IMR-90 (cell line): Measurements from ENCODE around the gene DNAH5. TPM values are rescaled to one million over a fixed set of nuclear protein-coding genes. Genes with fewer than 3 reads are reported as not detected.

Experiments used
- ATAC-seq: fragments of 200-7000 bp; cut with Tn5 transposase; 2 replicates; pipeline ENCODE4 v1.9.1; 2020; ENCODE audit warnings: low read depth, mild to moderate bottlenecking, moderate library complexity
- BruUV-seq: library from RNA; stranded (reverse); fragments of 400-500 nt; replicated peaks from 2 replicates; lab custom pipeline; 2021; lab: Mats Ljungman, UMichigan
- CTCF ChIA-PET: fragments of 300-600 bp; formaldehyde crosslinking; extraction: SDS; loops from one replicate; lab custom pipeline; 2021; ENCODE audit warnings: antibody characterized with exemption; lab: Yijun Ruan, JAX
- POLR2A ChIA-PET: fragments of 300-600 bp; sonication (Branson Sonifier 250); formaldehyde crosslinking; loops from one replicate; lab custom pipeline; 2022; ENCODE audit warnings: antibody characterized with exemption; ENCODE audit not compliant: unreplicated experiment; lab: Charles Lee
- DNase-seq: peaks from one replicate; pipeline ENCODE4 v3.0.0; 2013
- H2AFZ ChIP-seq: replicated peaks from 2 replicates; pipeline ENCODE3; 2013; ENCODE audit warnings: low read length, mild to moderate bottlenecking; ENCODE audit not compliant: poor library complexity
- H2AK5ac ChIP-seq: 2 replicates; pipeline ENCODE4 v1.6.1; 2013; ENCODE audit warnings: low read depth, low read length, inconsistent platforms
- H2AK9ac ChIP-seq: replicated peaks from 2 replicates; pipeline ENCODE3; 2013; ENCODE audit warnings: mild to moderate bottlenecking, low read depth, low read length, moderate library complexity; ENCODE audit not compliant: poor library complexity
- H2BK120ac ChIP-seq: 2 replicates; pipeline ENCODE4 v1.6.1; 2013; ENCODE audit warnings: low read depth, low read length, inconsistent platforms
- H2BK15ac ChIP-seq: 3 replicates; pipeline ENCODE4 v1.6.1; 2013; ENCODE audit warnings: low read depth, low read length, inconsistent platforms
- H2BK20ac ChIP-seq: 2 replicates; pipeline ENCODE4 v1.6.1; 2013; ENCODE audit warnings: low read depth, mild to moderate bottlenecking, inconsistent platforms, low read length, moderate library complexity
- H2BK5ac ChIP-seq: 2 replicates; pipeline ENCODE4 v1.6.1; 2013; ENCODE audit warnings: mild to moderate bottlenecking, low read depth, low read length, inconsistent platforms; ENCODE audit not compliant: poor library complexity, severe bottlenecking
- H3K14ac ChIP-seq: replicated peaks from 2 replicates; pipeline ENCODE4 v1.6.1; 2013; ENCODE audit warnings: low read depth, low read length, inconsistent platforms
- H3K18ac ChIP-seq: 2 replicates; pipeline ENCODE4 v1.6.1; 2013; ENCODE audit warnings: low read depth, low read length, control low read depth
- H3K23ac ChIP-seq: 2 replicates; pipeline ENCODE4 v1.6.1; 2013; ENCODE audit warnings: low read depth, low read length, inconsistent platforms
- H3K27ac ChIP-seq: 2 replicates; pipeline ENCODE4 v1.5.1; 2013; ENCODE audit warnings: mild to moderate bottlenecking, control low read depth, low read length; ENCODE audit not compliant: insufficient read depth
- H3K27me3 ChIP-seq: 2 replicates; pipeline ENCODE4 v1.6.1; 2013; ENCODE audit warnings: low read length; ENCODE audit not compliant: control insufficient read depth, insufficient read depth
- H3K36me3 ChIP-seq: 2 replicates; pipeline ENCODE4 v1.6.1; 2013; ENCODE audit warnings: low read length, mixed read lengths; ENCODE audit not compliant: control insufficient read depth, insufficient read depth
- H3K4ac ChIP-seq: 2 replicates; pipeline ENCODE4 v1.6.1; 2013; ENCODE audit warnings: low read depth, low read length, inconsistent platforms
- H3K4me1 ChIP-seq: 2 replicates; pipeline ENCODE4 v1.6.1; 2013; ENCODE audit warnings: low read length, mixed read lengths; ENCODE audit not compliant: control insufficient read depth, insufficient read depth
- H3K4me2 ChIP-seq: 2 replicates; pipeline ENCODE4 v1.6.1; 2013; ENCODE audit warnings: low read depth, mild to moderate bottlenecking, control low read depth, low read length, moderate library complexity
- H3K4me3 ChIP-seq: 2 replicates; pipeline ENCODE4 v1.5.1; 2013; ENCODE audit warnings: low read depth, mild to moderate bottlenecking, control low read depth, low read length, moderate library complexity; ENCODE audit not compliant: insufficient read depth
- H3K56ac ChIP-seq: 2 replicates; pipeline ENCODE4 v1.6.1; 2013; ENCODE audit warnings: low read length, inconsistent platforms; ENCODE audit not compliant: insufficient read depth; ENCODE audit errors: extremely low read depth
- H3K79me1 ChIP-seq, 2 experiments: 2 replicates each; pipeline ENCODE4 v1.6.1; 2013; ENCODE audit warnings: low read length in 2 of 2, inconsistent platforms in 1 of 2, low read depth in 1 of 2
- H3K9ac ChIP-seq: 2 replicates; pipeline ENCODE4 v1.6.1; 2013; ENCODE audit warnings: low read depth, low read length, control low read depth
- H3K9me1 ChIP-seq: 2 replicates; pipeline ENCODE4 v1.6.1; 2013; ENCODE audit warnings: low read length, inconsistent platforms; ENCODE audit not compliant: insufficient read depth
- H3K9me3 ChIP-seq: 2 replicates; pipeline ENCODE4 v1.6.1; 2013; ENCODE audit warnings: low read length; ENCODE audit not compliant: control insufficient read depth, insufficient read depth
- H4K20me1 ChIP-seq: 2 replicates; pipeline ENCODE4 v1.6.1; 2013; ENCODE audit warnings: low read length, inconsistent platforms; ENCODE audit not compliant: insufficient read depth
- H4K5ac ChIP-seq: 2 replicates; pipeline ENCODE4 v1.6.1; 2013; ENCODE audit warnings: mild to moderate bottlenecking, low read depth, low read length, control low read depth
- H4K8ac ChIP-seq, 2 experiments: 2 replicates each; pipeline ENCODE4 v1.6.1; 2013; ENCODE audit warnings: low read depth in 2 of 2, low read length in 2 of 2, control low read depth in 1 of 2, inconsistent platforms in 1 of 2
- H4K91ac ChIP-seq: 2 replicates; pipeline ENCODE4 v1.6.1; 2013; ENCODE audit warnings: low read depth, low read length, inconsistent platforms; ENCODE audit not compliant: insufficient read depth
- BHLHE40 ChIP-seq: fragments of 150-350 bp; IDR thresholded peaks from 2 replicates; pipeline ENCODE4 v1.6.1; 2016; ENCODE audit warnings: mild to moderate bottlenecking, low read depth, low read length
- CEBPB ChIP-seq: IDR thresholded peaks from 2 replicates; pipeline ENCODE4 v1.6.1; 2012; ENCODE audit warnings: low read depth, low read length, improper control_type of control experiment
- CHD1 ChIP-seq: IDR thresholded peaks from 2 replicates; pipeline ENCODE4 v1.6.1; 2012; ENCODE audit warnings: low read depth, low read length, improper control_type of control experiment
- CTCF ChIP-seq: conservative IDR thresholded peaks from 2 replicates; pipeline ENCODE4 v1.5.1; 2012; ENCODE audit warnings: mild to moderate bottlenecking, low read depth, low read length, improper control_type of control experiment
- ELK1 ChIP-seq: fragments of 150-350 bp; IDR thresholded peaks from 2 replicates; pipeline ENCODE4 v1.6.1; 2016; ENCODE audit warnings: low read depth, mild to moderate bottlenecking, low read length, moderate library complexity, borderline replicate concordance
- FOS ChIP-seq: fragments of 150-350 bp; IDR thresholded peaks from 2 replicates; pipeline ENCODE4 v1.6.1; 2016; ENCODE audit warnings: low read depth, low read length
- MAFK ChIP-seq: IDR thresholded peaks from 2 replicates; pipeline ENCODE4 v1.6.1; 2012; ENCODE audit warnings: low read depth, low read length, improper control_type of control experiment
- MAZ ChIP-seq: IDR thresholded peaks from 2 replicates; pipeline ENCODE4 v1.6.1; 2012; ENCODE audit warnings: low read depth, mild to moderate bottlenecking, low read length, improper control_type of control experiment, moderate library complexity, borderline replicate concordance
- MXI1 ChIP-seq: IDR thresholded peaks from 2 replicates; pipeline ENCODE4 v1.6.1; 2012; ENCODE audit warnings: low read depth, mild to moderate bottlenecking, low read length, moderate library complexity, borderline replicate concordance
- NFE2L2 ChIP-seq: fragments of 150-350 bp; IDR thresholded peaks from 2 replicates; pipeline ENCODE4 v1.6.1; 2016; ENCODE audit warnings: low read depth, mild to moderate bottlenecking, low read length
- POLR2A ChIP-seq: IDR thresholded peaks from 2 replicates; pipeline ENCODE4 v1.6.1; 2012; ENCODE audit warnings: mild to moderate bottlenecking, low read depth, low read length
- RAD21 ChIP-seq: IDR thresholded peaks from 2 replicates; pipeline ENCODE4 v1.6.1; 2012; ENCODE audit warnings: low read length, improper control_type of control experiment
- RCOR1 ChIP-seq: IDR thresholded peaks from 2 replicates; pipeline ENCODE4 v1.6.1; 2012; ENCODE audit warnings: mild to moderate bottlenecking, low read length, improper control_type of control experiment; ENCODE audit not compliant: insufficient replicate concordance
- RFX5 ChIP-seq: IDR thresholded peaks from 2 replicates; pipeline ENCODE4 v1.8.0; 2012; ENCODE audit warnings: low read depth, mild to moderate bottlenecking, low read length, moderate library complexity
- USF2 ChIP-seq: fragments of 150-350 bp; IDR thresholded peaks from 2 replicates; pipeline ENCODE4 v1.6.1; 2017; ENCODE audit warnings: mild to moderate bottlenecking, antibody characterized with exemption, low read length, low read depth
- WGBS, 2 experiments: methylation state at CpG; one replicate each; pipeline versions ENCODE4 v1.1.5 to v1.1.7; 2013; ENCODE audit warnings: missing lambda C conversion rate in 2 of 2; ENCODE audit not compliant: insufficient read length in 1 of 2; ENCODE audit errors: extremely low coverage in 2 of 2; 5-methylcytosine and 5-hydroxymethylcytosine counted together
- dilution Hi-C: fragments of 300-500 bp; cut with HindIII; formaldehyde crosslinking; loops from one replicate; pipeline ENCODE4 v1.14.3; 2018; ENCODE audit warnings: low sequenced_read_pairs; ENCODE audit not compliant: unreplicated experiment
- in situ Hi-C: fragments of 300-500 bp; cut with MboI; formaldehyde crosslinking; loops from 3 replicates; pipeline ENCODE4 v1.14.3; 2019; ENCODE audit warnings: low sequenced_read_pairs, inconsistent platforms, mixed read lengths
- intact Hi-C: fragments of 100-400 bp; cut with micrococcal nuclease; formaldehyde crosslinking; loops from 2 replicates; pipeline ENCODE4 v1.10.0; 2022
- polyA plus RNA-seq, 3 experiments: library from polyadenylated mRNA; depleted of rRNA; stranded (reverse); fragments of >200 nt; gene quantifications; 2 replicates each; pipeline ENCODE4 v1.2.3, GENCODE V29; 2012; ENCODE audit warnings: low replicate concordance in 1 of 3
- total RNA-seq: library from RNA; depleted of rRNA; stranded (reverse); fragments of >200 nt; gene quantifications from 2 replicates; pipeline ENCODE4 v1.2.3, GENCODE V29; 2012

Gene DNAH5
- total and polyA plus RNA-seq, 2 of the 4 experiments (the other 2 are of a cell fraction), result 1.9 to 4.3 TPM

- Histone ChIP-seq H4K20me1 (no peaks in the 10 kb centered on the region), H3K4ac (no peak overlapping the region), H3K4me2 (no peak overlapping the region), H2AK5ac (no peak overlapping the region), H3K4me1 (no peaks in the 10 kb centered on the region), H3K14ac (no peak overlapping the region), H4K5ac (no peak overlapping the region), H3K23ac (no peak overlapping the region), H2BK120ac (no peak overlapping the region), H3K56ac (no peak overlapping the region), H3K4me3 (no peak overlapping the region), H4K8ac (no peak overlapping the region), H3K9ac (no peak overlapping the region), H2BK20ac (no peak overlapping the region), H3K27ac (no peak overlapping the region), H3K79me1 (peaks cover 0 to 4% of the 10 kb centered on the region in 2 experiments; a peak in 1 of 4 replicates), H2BK15ac (no peak overlapping the region), H2AK9ac (no peak overlapping the region), H2AFZ (no peak overlapping the region), H3K9me3 (peaks cover 4% of the 10 kb centered on the region), H3K36me3 (peaks cover 11% of the 10 kb centered on the region), H3K27me3 (no peaks in the 10 kb centered on the region), H4K91ac (no peak overlapping the region), H2BK5ac (no peak overlapping the region), H3K18ac (no peak overlapping the region), H3K9me1 (no peaks in the 10 kb centered on the region; the same call in 1 of the 2 replicates)
- no TSS peak for BruUV-seq
- intact Hi-C loops (no loop called here), in situ Hi-C loops (no loop called here), dilution Hi-C loops (no loop called here)
- TF ChIP-seq BHLHE40 (no peak), CEBPB (no peak), RFX5 (no peak), RAD21 (no peak), POLR2A (no peak), ELK1 (no peak), FOS (no peak), CTCF (no peak), MXI1 (no peak), MAFK (no peak), NFE2L2 (no peak), USF2 (no peak), MAZ (no peak), RCOR1 (no peak), CHD1 (no peak)
- ChIA-PET POLR2A (no interaction called here), CTCF (no interaction called here)
- ATAC-seq (no peak), DNase-seq (no peak)
- no CpG with 5 or more reads among the region's 1 CpG for WGBS, 2 experiments
Observed at GRCh38 chr5:13934921-13935320, 9.6 kb downstream of the DNAH5 start.
